ENCODE data around the gene GLIS1.

GRCh38 chr1:53682881-53683280, 56.1 kb downstream of the GLIS1 start:
- TF ChIP-seq GATA2 (IDR thresholded peaks at IDR 0.05; ENCODE audit: low read depth, low read length), result no peak
- TF ChIP-seq GATA3 (IDR thresholded peaks at IDR 0.05; ENCODE audit: low read depth, low read length), result no peak

All from SH-SY5Y (cell line).